ENCODE data around the gene CELA3B.

Gene CELA3B

GRCh38 chr1:21952786-21953520 is 23.9 kb upstream of the CELA3B start:
- no peaks in the 10 kb centered on the region for H3K9me2 ChIP-seq (replicated peaks; ENCODE audit: control insufficient read depth, low read length)
- H3K27me3 ChIP-seq (ENCODE audit: control insufficient read depth, low read length), result no peaks in the 10 kb centered on the region
- no peak overlapping the region for H3K4me3 ChIP-seq (ENCODE audit: low read length)
- H4K20me1 ChIP-seq (ENCODE audit: control insufficient read depth, insufficient read depth, low read depth, low read length), result no peaks in the 10 kb centered on the region
- H3K9me3 ChIP-seq (ENCODE audit: control insufficient read depth, insufficient read depth, low read length), result no peaks in the 10 kb centered on the region
- no peak for TF ChIP-seq EZH2phosphoT487 (IDR thresholded peaks at IDR 0.05; ENCODE audit: borderline replicate concordance, low read length)
- TF ChIP-seq, protein P1, sequence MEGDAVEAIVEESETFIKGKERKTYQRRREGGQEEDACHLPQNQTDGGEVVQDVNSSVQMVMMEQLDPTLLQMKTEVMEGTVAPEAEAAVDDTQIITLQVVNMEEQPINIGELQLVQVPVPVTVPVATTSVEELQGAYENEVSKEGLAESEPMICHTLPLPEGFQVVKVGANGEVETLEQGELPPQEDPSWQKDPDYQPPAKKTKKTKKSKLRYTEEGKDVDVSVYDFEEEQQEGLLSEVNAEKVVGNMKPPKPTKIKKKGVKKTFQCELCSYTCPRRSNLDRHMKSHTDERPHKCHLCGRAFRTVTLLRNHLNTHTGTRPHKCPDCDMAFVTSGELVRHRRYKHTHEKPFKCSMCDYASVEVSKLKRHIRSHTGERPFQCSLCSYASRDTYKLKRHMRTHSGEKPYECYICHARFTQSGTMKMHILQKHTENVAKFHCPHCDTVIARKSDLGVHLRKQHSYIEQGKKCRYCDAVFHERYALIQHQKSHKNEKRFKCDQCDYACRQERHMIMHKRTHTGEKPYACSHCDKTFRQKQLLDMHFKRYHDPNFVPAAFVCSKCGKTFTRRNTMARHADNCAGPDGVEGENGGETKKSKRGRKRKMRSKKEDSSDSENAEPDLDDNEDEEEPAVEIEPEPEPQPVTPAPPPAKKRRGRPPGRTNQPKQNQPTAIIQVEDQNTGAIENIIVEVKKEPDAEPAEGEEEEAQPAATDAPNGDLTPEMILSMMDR (IDR thresholded peaks at IDR 0.05; ENCODE audit: low read depth, low read length, poor library complexity, severe bottlenecking), result no peak
- H3K79me2 ChIP-seq (ENCODE audit: control insufficient read depth, low read length), result no peaks in the 10 kb centered on the region
- no peaks in the 10 kb centered on the region for H3K36me3 ChIP-seq (ENCODE audit: control insufficient read depth, low read length)
- H3K4me2 ChIP-seq (ENCODE audit: low read length), result no peak overlapping the region
- H3F3A ChIP-seq (ENCODE audit: control insufficient read depth, insufficient read depth), result no peaks in the 10 kb centered on the region
- no peaks in the 10 kb centered on the region for H3K4me1 ChIP-seq (ENCODE audit: control insufficient read depth, low read length)
- H3K27ac ChIP-seq (ENCODE audit: low read depth, low read length), result no peak overlapping the region

DNA sequence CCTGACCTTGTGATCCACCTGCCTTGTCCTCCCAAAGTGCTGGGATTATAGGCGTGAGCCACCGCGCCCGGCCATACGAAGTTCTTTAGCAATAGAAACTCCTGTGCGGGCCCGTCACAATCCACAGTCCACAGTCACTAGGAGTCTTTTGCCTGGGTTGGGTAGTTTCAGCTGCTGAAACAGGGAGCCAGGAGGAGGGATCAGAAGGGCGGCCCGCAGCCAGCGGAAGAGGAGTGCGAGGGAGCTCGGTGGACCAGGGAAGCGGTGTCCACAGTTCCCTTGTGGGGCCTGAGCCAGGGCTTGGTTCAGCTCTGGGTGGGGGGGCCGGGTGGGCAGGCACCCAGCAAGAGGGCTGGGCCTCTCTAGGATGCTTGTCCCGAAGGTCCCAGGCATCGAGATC is 21.8 kb upstream of the CELA3B start:
- Histone ChIP-seq H3K79me2 (ENCODE audit: control insufficient read depth, low read length) (no peaks in the 10 kb centered on the region), H3K4me1 (ENCODE audit: control insufficient read depth, low read length) (no peaks in the 10 kb centered on the region), H3K9me2 (replicated peaks; ENCODE audit: control insufficient read depth, low read length) (no peaks in the 10 kb centered on the region), H3K27me3 (ENCODE audit: control insufficient read depth, low read length) (no peaks in the 10 kb centered on the region), H3K27ac (ENCODE audit: low read depth, low read length) (no peak overlapping the region), H3K9me3 (ENCODE audit: control insufficient read depth, insufficient read depth, low read length) (no peaks in the 10 kb centered on the region), H4K20me1 (ENCODE audit: control insufficient read depth, insufficient read depth, low read depth, low read length) (no peaks in the 10 kb centered on the region), H3K36me3 (ENCODE audit: control insufficient read depth, low read length) (no peaks in the 10 kb centered on the region), H3K4me3 (ENCODE audit: low read length) (no peak overlapping the region), H3F3A (ENCODE audit: control insufficient read depth, insufficient read depth) (no peaks in the 10 kb centered on the region), H3K4me2 (ENCODE audit: low read length) (no peak overlapping the region)
- TF ChIP-seq EZH2phosphoT487 (IDR thresholded peaks at IDR 0.05; ENCODE audit: borderline replicate concordance, low read length), result no peak
- TF ChIP-seq, protein P1 (IDR thresholded peaks at IDR 0.05; ENCODE audit: low read depth, low read length, poor library complexity, severe bottlenecking), result no peak

DNA sequence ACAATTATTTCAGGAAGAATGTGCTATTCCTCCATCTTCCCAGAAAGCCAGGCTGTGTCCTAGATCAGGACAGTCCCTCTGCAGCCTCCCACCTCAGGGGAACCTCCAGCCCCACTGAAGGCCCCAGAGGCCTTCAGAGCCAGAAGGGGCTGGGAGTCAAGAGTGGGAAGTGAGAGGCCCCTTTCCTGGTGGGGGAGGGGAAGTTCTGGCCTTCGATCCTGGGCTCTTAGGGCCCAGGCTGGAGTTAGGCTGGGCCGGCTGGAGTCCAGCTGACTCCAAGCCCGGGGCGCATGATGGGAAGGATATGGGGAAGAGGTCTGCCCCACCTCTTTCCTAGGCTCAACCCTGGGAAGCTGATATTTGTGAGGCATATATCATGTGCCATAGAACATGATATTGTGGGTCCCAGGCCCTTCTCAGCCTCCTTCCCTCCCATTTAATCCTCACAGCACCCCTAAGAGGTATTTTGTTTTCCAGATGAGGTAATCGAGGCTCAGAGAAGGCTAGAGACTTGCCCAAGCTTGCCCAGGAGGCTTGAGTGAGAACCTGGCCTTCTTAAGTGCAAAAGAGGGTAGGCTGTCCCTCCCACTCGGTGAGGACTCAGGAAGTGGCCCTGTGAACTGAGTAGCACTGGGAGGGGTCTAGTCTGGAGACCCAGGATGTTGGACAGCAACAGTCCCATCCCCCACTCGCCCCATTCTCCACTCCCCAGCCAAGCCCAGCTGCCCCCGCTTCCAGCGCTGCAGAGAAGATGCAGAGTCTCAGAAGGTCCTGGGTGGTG is 21.1 kb upstream of the CELA3B start:
- Histone ChIP-seq H3K79me2 (ENCODE audit: control insufficient read depth, low read length) (no peaks in the 10 kb centered on the region), H3K4me2 (ENCODE audit: low read length) (no peak overlapping the region)

More for the DNA sequence above, 21.1 kb upstream of the CELA3B start:
- H4K20me1 ChIP-seq (ENCODE audit: control insufficient read depth, insufficient read depth, low read depth, low read length), result no peaks in the 10 kb centered on the region
- no peaks in the 10 kb centered on the region for H3F3A ChIP-seq (ENCODE audit: control insufficient read depth, insufficient read depth)
- no peaks in the 10 kb centered on the region for H3K9me3 ChIP-seq (ENCODE audit: control insufficient read depth, insufficient read depth, low read length)
- no peak overlapping the region for H3K27ac ChIP-seq (ENCODE audit: low read depth, low read length)
- H3K36me3 ChIP-seq (ENCODE audit: control insufficient read depth, low read length), result no peaks in the 10 kb centered on the region
- H3K4me3 ChIP-seq (ENCODE audit: low read length), result no peak overlapping the region
- H3K27me3 ChIP-seq (ENCODE audit: control insufficient read depth, low read length), result no peaks in the 10 kb centered on the region
- no peaks in the 10 kb centered on the region for H3K9me2 ChIP-seq (replicated peaks; ENCODE audit: control insufficient read depth, low read length)
- no peaks in the 10 kb centered on the region for H3K4me1 ChIP-seq (ENCODE audit: control insufficient read depth, low read length)
- TF ChIP-seq EZH2phosphoT487 (IDR thresholded peaks at IDR 0.05; ENCODE audit: borderline replicate concordance, low read length), result no peak
- TF ChIP-seq, protein P1 (IDR thresholded peaks at IDR 0.05; ENCODE audit: low read depth, low read length, poor library complexity, severe bottlenecking), result no peak
